ENCODE data around the gene MKLN1. TPM values are rescaled to one million over a fixed set of nuclear protein-coding genes. Genes with fewer than 3 reads are reported as not detected.

Gene MKLN1
- total RNA-seq, 1 experiment from 2014 or later: 34.3 TPM

- H3K4ac ChIP-seq (ENCODE audit: low read depth, low read length): no peak overlapping the region
- no peaks in the 10 kb centered on the region; a peak in 2 of 7 replicates for H3K36me3 Mint-ChIP-seq (ENCODE audit: insufficient read depth in 1 of 3, low read depth in 3 of 3)
Observed at GRCh38 chr7:131489196-131489595, 161.5 kb downstream of the MKLN1 start.

More at GRCh38 chr7:131489196-131489595, 161.5 kb downstream of the MKLN1 start:
- H4K5ac ChIP-seq (ENCODE audit: insufficient read length, low read depth, low read length): no peak overlapping the region
- no peak overlapping the region for H3K14ac ChIP-seq (ENCODE audit: insufficient read depth, low read length)
- H3K4me1 Mint-ChIP-seq: 0 out of 4 replicates have a peak, but pooled peaks cover 0 to 2% of the 10 kb centered on the region in 2 experiments
- H3T11ph ChIP-seq (ENCODE audit: low read length): no peak overlapping the region
- no peaks in the 10 kb centered on the region; the same call in 1 of the 2 replicates for H3K27me3 Mint-ChIP-seq (ENCODE audit: low read depth)
- TF ChIP-seq CTCF (conservative IDR thresholded peaks at IDR 0.05): no peak
- no peak overlapping the region for H3K18ac ChIP-seq (ENCODE audit: insufficient read length, low read depth, low read length)
- no peaks in the 10 kb centered on the region for H3K79me2 ChIP-seq (ENCODE audit: insufficient read depth, low read length)
- no peaks in the 10 kb centered on the region for H4K20me1 ChIP-seq (ENCODE audit: control insufficient read depth, insufficient read depth, insufficient read length)
- no CpG with 5 or more reads among the region's 1 CpG for WGBS (ENCODE audit: extremely low coverage, insufficient read length, low lambda C conversion rate)
- H3K56ac ChIP-seq (ENCODE audit: insufficient read length, low read depth, low read length): no peak overlapping the region
- no peak overlapping the region for H2AFZ ChIP-seq (ENCODE audit: low read length)
- no peaks in the 10 kb centered on the region for H3K9me3 ChIP-seq (ENCODE audit: control insufficient read depth, low read depth, low read length)
- H3K27ac Mint-ChIP-seq: no peak overlapping the region
- no peaks in the 10 kb centered on the region for H3K23me2 ChIP-seq (ENCODE audit: insufficient read length, low read depth, low read length, poor library complexity, severe bottlenecking)
- no peak overlapping the region for H4K8ac ChIP-seq (replicated peaks; ENCODE audit: insufficient read length, low read depth, low read length)
- H3K79me1 ChIP-seq (ENCODE audit: insufficient read depth, low read depth, low read length, poor library complexity, severe bottlenecking): no peaks in the 10 kb centered on the region
- H3K9me3 Mint-ChIP-seq: no peaks in the 10 kb centered on the region
- no peak overlapping the region for H2BK15ac ChIP-seq (ENCODE audit: low read depth, low read length)
- no peak overlapping the region for H2BK12ac ChIP-seq (ENCODE audit: insufficient read length, low read depth, low read length)
- DNase-seq: no peak
- H2BK20ac ChIP-seq (ENCODE audit: low read depth, low read length, poor library complexity, severe bottlenecking): no peak overlapping the region
- H3K4me2 ChIP-seq (ENCODE audit: insufficient read depth, insufficient read length, low read length): no peak overlapping the region
- H2AK5ac ChIP-seq (ENCODE audit: insufficient read length, low read length): no peak overlapping the region
- H3K27me3 ChIP-seq (ENCODE audit: insufficient read depth, low read length): no peaks in the 10 kb centered on the region
- H2BK5ac ChIP-seq (ENCODE audit: insufficient read length, low read length): no peak overlapping the region
- no peak overlapping the region for H4K91ac ChIP-seq (ENCODE audit: insufficient read length, low read depth, low read length)
- H3K23ac ChIP-seq (ENCODE audit: insufficient read length, low read depth, low read length): no peak overlapping the region
- no peaks in the 10 kb centered on the region for H3K4me1 ChIP-seq (ENCODE audit: insufficient read depth, low read length)
- no peak overlapping the region for H2BK120ac ChIP-seq (ENCODE audit: low read depth, low read length, poor library complexity, severe bottlenecking)
- no peak overlapping the region for H3K27ac ChIP-seq (ENCODE audit: insufficient read length, low read depth, low read length)
- H3K4me3 Mint-ChIP-seq: no peak overlapping the region
- H3K9ac ChIP-seq (ENCODE audit: extremely low read depth, insufficient read length, low read length): no peak overlapping the region
